ENCODE measurements around the gene DZIP1. TPM values are rescaled to one million over a fixed set of nuclear protein-coding genes. Genes with fewer than 3 reads are reported as not detected.

The DZIP1 gene
- polyA plus RNA-seq, 1 experiment, result 11.4 TPM

GRCh38 chr13:95652821-95653220 lies 8.3 kb upstream of the DZIP1 start:
- peaks cover 6% of the 10 kb centered on the region for H3K27me3 ChIP-seq (ENCODE audit: control insufficient read depth, insufficient read depth, low read length)
- TF ChIP-seq, protein P1, sequence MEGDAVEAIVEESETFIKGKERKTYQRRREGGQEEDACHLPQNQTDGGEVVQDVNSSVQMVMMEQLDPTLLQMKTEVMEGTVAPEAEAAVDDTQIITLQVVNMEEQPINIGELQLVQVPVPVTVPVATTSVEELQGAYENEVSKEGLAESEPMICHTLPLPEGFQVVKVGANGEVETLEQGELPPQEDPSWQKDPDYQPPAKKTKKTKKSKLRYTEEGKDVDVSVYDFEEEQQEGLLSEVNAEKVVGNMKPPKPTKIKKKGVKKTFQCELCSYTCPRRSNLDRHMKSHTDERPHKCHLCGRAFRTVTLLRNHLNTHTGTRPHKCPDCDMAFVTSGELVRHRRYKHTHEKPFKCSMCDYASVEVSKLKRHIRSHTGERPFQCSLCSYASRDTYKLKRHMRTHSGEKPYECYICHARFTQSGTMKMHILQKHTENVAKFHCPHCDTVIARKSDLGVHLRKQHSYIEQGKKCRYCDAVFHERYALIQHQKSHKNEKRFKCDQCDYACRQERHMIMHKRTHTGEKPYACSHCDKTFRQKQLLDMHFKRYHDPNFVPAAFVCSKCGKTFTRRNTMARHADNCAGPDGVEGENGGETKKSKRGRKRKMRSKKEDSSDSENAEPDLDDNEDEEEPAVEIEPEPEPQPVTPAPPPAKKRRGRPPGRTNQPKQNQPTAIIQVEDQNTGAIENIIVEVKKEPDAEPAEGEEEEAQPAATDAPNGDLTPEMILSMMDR (IDR thresholded peaks at IDR 0.05; ENCODE audit: insufficient read depth, low read depth, low read length), result no peak
- DNase-seq (ENCODE audit: low read depth), result no peak
- H3K36me3 ChIP-seq (ENCODE audit: control insufficient read depth, insufficient read depth, low read length), result no peaks in the 10 kb centered on the region
- ChIA-PET POLR2A (no interaction called here), CTCF (no interaction called here)
- no peak overlapping the region for H3K4me3 ChIP-seq (ENCODE audit: low read depth, low read length)

DNA sequence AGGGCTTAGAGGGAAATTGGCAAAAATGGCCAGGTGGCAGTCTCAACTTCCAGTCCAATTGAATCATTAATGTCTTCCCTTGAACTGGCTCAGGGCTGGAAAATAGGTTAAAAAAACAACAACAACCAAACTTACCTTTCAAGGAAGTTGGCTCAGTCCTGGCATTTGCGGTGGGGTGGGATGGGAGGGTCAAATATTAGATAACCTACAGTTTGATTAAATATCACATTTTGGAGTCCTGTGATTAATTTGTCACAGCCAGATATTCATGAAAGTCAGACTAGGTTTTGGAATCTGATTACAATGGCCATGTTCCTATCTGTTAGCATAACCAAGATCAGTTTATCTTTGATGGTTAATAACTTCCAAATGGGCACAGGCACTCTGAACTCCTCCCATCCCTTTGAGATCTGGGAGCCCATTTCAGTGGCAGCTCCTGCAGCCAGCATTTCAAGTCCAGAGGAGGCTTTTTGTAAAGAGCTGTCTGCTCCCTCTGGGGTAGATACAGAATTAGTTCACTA lies 7.8 kb upstream of the DZIP1 start:
- ChIA-PET POLR2A (no interaction called here), CTCF (no interaction called here)
- peaks cover 6% of the 10 kb centered on the region for H3K27me3 ChIP-seq (ENCODE audit: control insufficient read depth, insufficient read depth, low read length)
- no peak for DNase-seq (ENCODE audit: low read depth)
- no peak overlapping the region for H3K4me3 ChIP-seq (ENCODE audit: low read depth, low read length)
- H3K36me3 ChIP-seq (ENCODE audit: control insufficient read depth, insufficient read depth, low read length), result no peaks in the 10 kb centered on the region
- TF ChIP-seq, protein P1 (IDR thresholded peaks at IDR 0.05; ENCODE audit: insufficient read depth, low read depth, low read length), result no peak

- TF ChIP-seq, protein P1 (IDR thresholded peaks at IDR 0.05; ENCODE audit: insufficient read depth, low read depth, low read length), result no peak
- Histone ChIP-seq H3K36me3 (ENCODE audit: control insufficient read depth, insufficient read depth, low read length) (no peaks in the 10 kb centered on the region), H3K27me3 (ENCODE audit: control insufficient read depth, insufficient read depth, low read length) (peaks cover 6% of the 10 kb centered on the region), H3K4me3 (ENCODE audit: low read depth, low read length) (no peak overlapping the region)
- DNase-seq (ENCODE audit: low read depth), result no peak
- CTCF ChIA-PET, result no interaction called here
- POLR2A ChIA-PET, result no interaction called here
Observed at GRCh38 chr13:95650696-95651095, 6.2 kb upstream of the DZIP1 start.

GRCh38 chr13:95647321-95647720 lies 2.8 kb upstream of the DZIP1 start:
- ChIA-PET CTCF (interaction anchor here (1.3 to 2.0 kb wide), 2 partner anchors 13 to 23 kb away, joined by 4 to 7 read pairs; no protein-coding TSS in a partner anchor), POLR2A (no interaction called here)
- no peak for DNase-seq (ENCODE audit: low read depth)
- TF ChIP-seq, protein P1 (IDR thresholded peaks at IDR 0.05; ENCODE audit: insufficient read depth, low read depth, low read length), result no peak
- H3K27me3 ChIP-seq (ENCODE audit: control insufficient read depth, insufficient read depth, low read length), result no peaks in the 10 kb centered on the region
- H3K36me3 ChIP-seq (ENCODE audit: control insufficient read depth, insufficient read depth, low read length), result no peaks in the 10 kb centered on the region
- H3K4me3 ChIP-seq (ENCODE audit: low read depth, low read length), result no peak overlapping the region

- CTCF ChIA-PET, result interaction anchor here (0.6 to 2.8 kb wide), 7 partner anchors 9 to 190 kb away, joined by 3 to 11 read pairs (median 3); partner anchors contain the start of gene DNAJC3
- Histone ChIP-seq H3K36me3 (ENCODE audit: control insufficient read depth, insufficient read depth, low read length) (no peaks in the 10 kb centered on the region; the same call in 1 of the 2 replicates), H3K4me3 (ENCODE audit: low read depth, low read length) (peak overlapping the region; percentile 64), H3K27me3 (ENCODE audit: control insufficient read depth, insufficient read depth, low read length) (no peaks in the 10 kb centered on the region)
- POLR2A ChIA-PET, result interaction anchor here (0.7 kb wide), 1 partner anchor 13 kb away, joined by 7 read pairs; no protein-coding TSS in a partner anchor
- DNase-seq (ENCODE audit: low read depth), result no peak
- TF ChIP-seq, protein P1 (IDR thresholded peaks at IDR 0.05; ENCODE audit: insufficient read depth, low read depth, low read length), result no peak
Observed at GRCh38 chr13:95643936-95644598, 439 bp downstream of the DZIP1 start.
